Calu3 (cell line): ENCODE data around the gene CPXM1. TPM values are rescaled to one million over a fixed set of nuclear protein-coding genes. Genes with fewer than 3 reads are reported as not detected.

ENCODE experiments used
- BruUV-seq: library from RNA; stranded (reverse); fragments of 400-500 nt; replicated peaks from 2 replicates; lab custom pipeline; 2021; lab: Mats Ljungman, UMichigan
- CTCF ChIA-PET: fragments of 300-600 bp; sonication (Branson Sonifier 250); formaldehyde crosslinking; loops from one replicate; lab custom pipeline; 2022; ENCODE audit warnings: antibody characterized with exemption; lab: Charles Lee
- DNase-seq: peaks from one replicate; pipeline ENCODE4 v3.0.0; 2022
- H3K27ac Mint-ChIP-seq: one replicate; pipeline ENCODE4 v1.8.0; 2022; ENCODE audit warnings: mixed read lengths; ENCODE audit not compliant: unreplicated experiment
- H3K27me3 Mint-ChIP-seq: one replicate; pipeline ENCODE4 v1.8.0; 2022; ENCODE audit warnings: mixed read lengths; ENCODE audit not compliant: unreplicated experiment
- H3K36me3 Mint-ChIP-seq: one replicate; pipeline ENCODE4 v1.8.0; 2022; ENCODE audit warnings: mild to moderate bottlenecking, moderate library complexity, mixed read lengths; ENCODE audit not compliant: insufficient read depth, unreplicated experiment
- H3K4me1 Mint-ChIP-seq: one replicate; pipeline ENCODE4 v1.8.0; 2022; ENCODE audit warnings: mild to moderate bottlenecking, low read depth, mixed read lengths; ENCODE audit not compliant: unreplicated experiment
- H3K4me3 Mint-ChIP-seq: one replicate; pipeline ENCODE4 v1.8.0; 2022; ENCODE audit warnings: mild to moderate bottlenecking, low read depth, moderate library complexity, mixed read lengths; ENCODE audit not compliant: unreplicated experiment
- H3K9me3 Mint-ChIP-seq: one replicate; pipeline ENCODE4 v1.8.0; 2022; ENCODE audit warnings: low read depth, mixed read lengths; ENCODE audit not compliant: unreplicated experiment
- CTCF ChIP-seq: fragments of 200-600 bp; IDR thresholded peaks from one replicate; pipeline ENCODE4 v1.8.0; 2022; ENCODE audit warnings: antibody characterized with exemption; ENCODE audit not compliant: unreplicated experiment
- intact Hi-C: fragments of 100-400 bp; cut with micrococcal nuclease; formaldehyde crosslinking; loops from one replicate; pipeline ENCODE4 v1.10.0; 2022; ENCODE audit not compliant: unreplicated experiment
- total RNA-seq: library from RNA; stranded (reverse); gene quantifications from 2 replicates; pipeline ENCODE4 v1.2.3, GENCODE V29; 2022

Gene CPXM1
- total RNA-seq, 1 experiment from 2014 or later, result 0.14 TPM

- intact Hi-C loops, result no loop called here
- peaks cover 20% of the 10 kb centered on the region for H3K4me1 Mint-ChIP-seq
- CTCF ChIA-PET, result no interaction called here
- TF ChIP-seq CTCF, result no peak
- H3K9me3 Mint-ChIP-seq, result no peaks in the 10 kb centered on the region
- H3K4me3 Mint-ChIP-seq, result no peak overlapping the region
- no peak overlapping the region for H3K27ac Mint-ChIP-seq
- BruUV-seq, result no TSS peak
- H3K36me3 Mint-ChIP-seq, result peaks cover 6% of the 10 kb centered on the region
- H3K27me3 Mint-ChIP-seq, result peaks cover 79% of the 10 kb centered on the region
- no peak for DNase-seq
Measured at GRCh38 chr20:2745936-2746635, 54.3 kb downstream of the CPXM1 start.

- peaks cover 79% of the 10 kb centered on the region for H3K27me3 Mint-ChIP-seq
- H3K36me3 Mint-ChIP-seq, result peaks cover 6% of the 10 kb centered on the region
- peaks cover 12% of the 10 kb centered on the region for H3K4me1 Mint-ChIP-seq
- CTCF ChIA-PET, result interaction anchor here (0.6 kb wide), 1 partner anchor 123 kb away, joined by 3 read pairs; no protein-coding TSS in a partner anchor
- no peak overlapping the region for H3K27ac Mint-ChIP-seq
- no TSS peak for BruUV-seq
- no peak for TF ChIP-seq CTCF
- intact Hi-C loops, result no loop called here
- no peak overlapping the region for H3K4me3 Mint-ChIP-seq
- DNase-seq, result no peak
- H3K9me3 Mint-ChIP-seq, result no peaks in the 10 kb centered on the region
Measured at GRCh38 chr20:2745060-2745910, 55.1 kb downstream of the CPXM1 start.

Other genes starting within 250 kb of the CPXM1 start
- gene NOP56, start 148.0 kb downstream of the CPXM1 start, total RNA-seq, result 303 and 310 TPM in 2 replicates
- 73.6 and 74.8 TPM in 2 replicates for gene IDH3B, start 136.4 kb downstream of the CPXM1 start, total RNA-seq
- 4.3 and 6.6 TPM in 2 replicates for gene EBF4, start 107.8 kb downstream of the CPXM1 start, total RNA-seq
- gene C20orf141, start 14.4 kb upstream of the CPXM1 start, total RNA-seq, result not detected in 2 replicates
- gene TMEM239, start 15.7 kb upstream of the CPXM1 start, total RNA-seq, result not detected in 2 replicates
- 26.9 and 27.1 TPM in 2 replicates for gene PCED1A, start 40.0 kb upstream of the CPXM1 start, total RNA-seq
- gene VPS16, start 40.1 kb upstream of the CPXM1 start, total RNA-seq, result 22.2 and 25.9 TPM in 2 replicates
- 30.2 and 33.2 TPM in 2 replicates for gene PTPRA, start 72.9 kb upstream of the CPXM1 start, total RNA-seq
- 0.50 and 1.7 TPM in 2 replicates for gene GNRH2, start 243.0 kb upstream of the CPXM1 start, total RNA-seq
- 30.7 and 35.6 TPM in 2 replicates for gene MRPS26, start 245.4 kb upstream of the CPXM1 start, total RNA-seq